Kidney (tissue), 14 donors: ENCODE results near the gene KDM3B. TPM values are rescaled to one million over a fixed set of nuclear protein-coding genes. Genes with fewer than 3 reads are reported as not detected.
A peak's percentile ranks its signal among the peaks of the same experiment; 100 is the strongest.
"Not testable (repeated sequence)": the region's sequence is repeated elsewhere in the genome, so short reads cannot be mapped to it uniquely, and the experiment has no call there.

Experiments
- DNase-seq, 5 donors: peaks; one replicate each; pipeline ENCODE4 v3.0.0-alpha.2; 2013 to 2020
- FAIRE-seq: peaks from 2 replicates; lab custom pipeline; 2012; peaks lifted over from hg19 to GRCh38; lab: Jason Lieb, UNC
- H3K27ac ChIP-seq, 2 donors: one replicate each; pipeline ENCODE4 v1.7.0; 2013; ENCODE audit warnings: low read depth in 2 of 2, low read length in 2 of 2, inconsistent platforms in 1 of 2
- H3K27me3 ChIP-seq: one replicate; pipeline ENCODE4 v1.7.1; 2013; ENCODE audit warnings: low read length, inconsistent platforms; ENCODE audit not compliant: control insufficient read depth, insufficient read depth
- H3K36me3 ChIP-seq, 3 donors: one replicate each; pipeline versions ENCODE4 v1.7.0 to v1.7.1; 2013; ENCODE audit warnings: low read length in 3 of 3, control low read depth in 1 of 3, inconsistent platforms in 1 of 3; ENCODE audit not compliant: insufficient read depth in 3 of 3, control insufficient read depth in 2 of 3
- H3K4me1 ChIP-seq, 3 donors: one replicate each; pipeline versions ENCODE4 v1.7.0 to v1.7.1; 2013; ENCODE audit warnings: low read length in 3 of 3, inconsistent platforms in 1 of 3, low read depth in 1 of 3; ENCODE audit not compliant: control insufficient read depth in 2 of 3, insufficient read depth in 2 of 3
- H3K4me3 ChIP-seq, 3 donors: one replicate each; pipeline versions ENCODE4 v1.7.0 to v1.8.1; 2013; ENCODE audit warnings: low read length in 3 of 3, control low read depth in 1 of 3, inconsistent platforms in 1 of 3
- H3K9ac ChIP-seq, 3 donors: one replicate each; pipeline versions ENCODE4 v1.7.0 to v1.7.1; 2013; ENCODE audit warnings: low read length in 3 of 3, control low read depth in 1 of 3, inconsistent platforms in 1 of 3
- H3K9me3 ChIP-seq, 3 donors: one replicate each; pipeline versions ENCODE4 v1.7.0 to v1.7.1; 2013; ENCODE audit warnings: low read length in 3 of 3, control low read depth in 1 of 3, inconsistent platforms in 1 of 3; ENCODE audit not compliant: control insufficient read depth in 2 of 3, insufficient read depth in 1 of 3
- intact Hi-C: fragments of 100-400 bp; cut with DNase I; formaldehyde crosslinking; loops from one replicate; pipeline ENCODE4 v1.11.1; 2022
- polyA plus RNA-seq: library from polyadenylated mRNA; stranded (reverse); fragments of 350-450 nt; fragmentation: Illumina TruSeq; extraction: RNeasy Lipid Tissue Mini Kit (QIAGEN cat#74804); gene quantifications from one replicate; pipeline ENCODE4 v1.2.3, GENCODE V29; 2014; ENCODE audit warnings: low read depth, low replicate concordance; ENCODE audit not compliant: insufficient read depth
- total RNA-seq: library from RNA; stranded (reverse); fragmentation: NEBNext Ultra II Directional; extraction: Animal tissue kit (Norgen Biotek cat#: 25700); gene quantifications from one replicate; pipeline ENCODE4 v1.2.1, GENCODE V29; 2021
- TF ChIP-seq, protein P1 (sequence below): IDR thresholded peaks from 3 replicates; pipeline ENCODE4 v1.5.1; 2012; ENCODE audit warnings: mild to moderate bottlenecking, moderate library complexity, borderline replicate concordance; ENCODE audit not compliant: insufficient read depth; ENCODE audit errors: extremely low read depth
- donor health status: control.
- donor health status: control.
- donor health status: control.
- donor health status: control.
- donor health status: control.
- donor health status: DM: yes; HTN: yes; CAD: no.
- donor health status: Normal renal cell carcinoma (clear cell type).

The KDM3B gene
- total and polyA plus RNA-seq, 2 donors from 2014 or later = 18.5 to 69.6 TPM

DNA sequence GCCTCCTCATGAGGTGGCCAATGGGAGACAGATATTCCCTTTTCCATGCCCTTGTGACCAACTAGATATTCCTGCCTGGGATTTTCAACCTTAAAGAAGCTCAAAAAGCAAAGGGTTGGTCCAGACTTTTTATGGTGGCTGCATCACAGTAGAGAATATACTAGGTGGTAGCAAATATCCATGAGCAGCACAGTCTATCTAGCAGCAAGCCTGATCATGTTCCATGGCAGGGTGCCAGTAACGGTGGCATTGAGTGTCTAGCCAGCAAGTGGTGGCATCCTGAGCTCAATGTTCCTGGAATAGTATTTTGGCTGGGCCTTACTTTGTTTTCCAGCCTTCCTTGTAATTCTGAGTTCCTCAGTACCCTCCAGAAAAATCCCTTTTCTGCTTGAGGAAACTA, 46.7 kb upstream of the KDM3B start:
- Histone ChIP-seq H3K9ac (no peak overlapping the region), H3K9me3 (no peaks in the 10 kb centered on the region), H3K27me3 (no peaks in the 10 kb centered on the region), H3K4me3 (no peak overlapping the region), H3K27ac (no peak overlapping the region), H3K36me3 (no peaks in the 10 kb centered on the region), H3K4me1 (no peaks in the 10 kb centered on the region)
- no peak for FAIRE-seq
- intact Hi-C loops = no loop called here
- DNase-seq = peak in 1 of 5 donors; percentile 3
- TF ChIP-seq, protein P1, sequence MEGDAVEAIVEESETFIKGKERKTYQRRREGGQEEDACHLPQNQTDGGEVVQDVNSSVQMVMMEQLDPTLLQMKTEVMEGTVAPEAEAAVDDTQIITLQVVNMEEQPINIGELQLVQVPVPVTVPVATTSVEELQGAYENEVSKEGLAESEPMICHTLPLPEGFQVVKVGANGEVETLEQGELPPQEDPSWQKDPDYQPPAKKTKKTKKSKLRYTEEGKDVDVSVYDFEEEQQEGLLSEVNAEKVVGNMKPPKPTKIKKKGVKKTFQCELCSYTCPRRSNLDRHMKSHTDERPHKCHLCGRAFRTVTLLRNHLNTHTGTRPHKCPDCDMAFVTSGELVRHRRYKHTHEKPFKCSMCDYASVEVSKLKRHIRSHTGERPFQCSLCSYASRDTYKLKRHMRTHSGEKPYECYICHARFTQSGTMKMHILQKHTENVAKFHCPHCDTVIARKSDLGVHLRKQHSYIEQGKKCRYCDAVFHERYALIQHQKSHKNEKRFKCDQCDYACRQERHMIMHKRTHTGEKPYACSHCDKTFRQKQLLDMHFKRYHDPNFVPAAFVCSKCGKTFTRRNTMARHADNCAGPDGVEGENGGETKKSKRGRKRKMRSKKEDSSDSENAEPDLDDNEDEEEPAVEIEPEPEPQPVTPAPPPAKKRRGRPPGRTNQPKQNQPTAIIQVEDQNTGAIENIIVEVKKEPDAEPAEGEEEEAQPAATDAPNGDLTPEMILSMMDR = no peak

DNA sequence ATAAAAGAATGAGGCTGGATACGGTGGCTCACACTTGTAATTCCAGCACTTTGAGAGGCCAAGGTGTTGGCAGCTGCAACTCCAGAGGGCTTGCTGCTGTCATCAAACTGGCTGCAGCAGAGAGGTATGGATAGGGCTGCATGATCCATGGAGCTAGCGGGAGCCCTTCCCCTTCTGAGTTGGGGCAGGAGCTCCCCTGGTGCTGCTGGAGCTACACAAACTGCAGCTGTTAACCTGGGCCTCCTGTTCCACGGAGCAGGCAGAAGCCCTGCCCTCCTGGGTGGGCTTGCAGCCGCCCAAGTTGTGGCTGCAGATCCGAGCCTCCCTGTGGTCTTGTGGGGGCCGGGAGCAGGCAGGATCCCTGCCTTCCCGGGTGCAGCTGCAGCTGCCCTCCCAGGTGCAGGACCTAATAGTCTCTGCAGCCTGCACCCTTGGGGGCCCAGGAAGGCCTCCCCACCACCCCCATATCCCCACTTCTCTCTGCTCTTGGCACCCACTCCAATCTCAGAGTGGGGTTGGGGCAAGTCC, 36.7 kb upstream of the KDM3B start:
- no peak for DNase-seq
- Histone ChIP-seq H3K4me3 (no peak overlapping the region), H3K9ac (no peak overlapping the region), H3K36me3 (no peaks in the 10 kb centered on the region), H3K9me3 (no peaks in the 10 kb centered on the region), H3K27ac (no peak overlapping the region), H3K4me1 (no peaks in the 10 kb centered on the region), H3K27me3 (no peaks in the 10 kb centered on the region)
- TF ChIP-seq, protein P1 = no peak
- intact Hi-C loops = no loop called here
- no peak for FAIRE-seq

DNA sequence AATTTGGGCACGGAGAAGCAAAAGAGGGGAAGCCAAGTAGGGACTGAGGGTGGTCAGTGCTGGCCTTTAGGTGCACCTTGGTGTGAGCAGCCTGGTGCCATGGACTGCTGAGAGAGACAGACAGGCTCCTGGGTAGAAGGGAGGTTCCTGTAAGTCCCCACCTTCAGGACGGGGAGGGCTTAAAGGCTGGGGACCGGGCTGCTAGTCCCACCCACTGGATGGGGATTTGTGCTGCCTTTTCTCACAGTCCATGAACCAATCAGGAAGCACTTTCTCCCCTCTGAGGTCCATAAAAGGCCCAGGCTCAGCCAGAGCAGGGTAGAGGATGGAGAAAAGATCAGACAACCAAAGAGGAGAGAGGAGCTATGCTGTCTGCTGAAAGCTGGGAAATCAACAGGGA, 36.1 kb upstream of the KDM3B start:
- Histone ChIP-seq H3K36me3 (no peaks in the 10 kb centered on the region), H3K4me1 (no peaks in the 10 kb centered on the region), H3K27ac (no peak overlapping the region), H3K9ac (no peak overlapping the region), H3K9me3 (no peaks in the 10 kb centered on the region), H3K27me3 (no peaks in the 10 kb centered on the region), H3K4me3 (no peak overlapping the region)
- FAIRE-seq (no peak), DNase-seq (no peak)
- intact Hi-C loops = no loop called here
- TF ChIP-seq, protein P1 = no peak

DNA sequence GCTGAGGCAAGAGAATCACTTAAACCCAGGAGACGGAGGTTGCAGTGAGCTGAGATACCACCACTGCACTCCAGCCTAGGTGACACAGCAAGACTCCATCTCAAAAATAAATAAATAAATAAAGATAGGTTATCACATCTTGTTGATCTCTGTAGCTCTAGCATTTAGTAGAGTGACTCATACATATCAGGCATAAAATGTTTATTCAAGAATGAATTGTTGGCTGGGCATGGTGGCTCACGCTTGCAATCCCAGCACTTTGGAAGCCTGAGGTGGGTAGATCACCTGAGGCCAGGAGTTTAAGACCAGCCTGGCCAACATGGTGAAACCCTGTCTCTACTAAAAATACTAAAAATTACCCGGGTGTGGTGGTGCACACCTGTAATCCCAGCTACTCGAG, 34.3 kb upstream of the KDM3B start:
- H3K4me3 ChIP-seq, FAIRE-seq, intact Hi-C loops, H3K27ac ChIP-seq, H3K27me3 ChIP-seq, H3K9ac ChIP-seq, DNase-seq, H3K4me1 ChIP-seq, H3K9me3 ChIP-seq, H3K36me3 ChIP-seq: not testable (repeated sequence)
